Measurements from ENCODE around the gene LTBP1.

DNA sequence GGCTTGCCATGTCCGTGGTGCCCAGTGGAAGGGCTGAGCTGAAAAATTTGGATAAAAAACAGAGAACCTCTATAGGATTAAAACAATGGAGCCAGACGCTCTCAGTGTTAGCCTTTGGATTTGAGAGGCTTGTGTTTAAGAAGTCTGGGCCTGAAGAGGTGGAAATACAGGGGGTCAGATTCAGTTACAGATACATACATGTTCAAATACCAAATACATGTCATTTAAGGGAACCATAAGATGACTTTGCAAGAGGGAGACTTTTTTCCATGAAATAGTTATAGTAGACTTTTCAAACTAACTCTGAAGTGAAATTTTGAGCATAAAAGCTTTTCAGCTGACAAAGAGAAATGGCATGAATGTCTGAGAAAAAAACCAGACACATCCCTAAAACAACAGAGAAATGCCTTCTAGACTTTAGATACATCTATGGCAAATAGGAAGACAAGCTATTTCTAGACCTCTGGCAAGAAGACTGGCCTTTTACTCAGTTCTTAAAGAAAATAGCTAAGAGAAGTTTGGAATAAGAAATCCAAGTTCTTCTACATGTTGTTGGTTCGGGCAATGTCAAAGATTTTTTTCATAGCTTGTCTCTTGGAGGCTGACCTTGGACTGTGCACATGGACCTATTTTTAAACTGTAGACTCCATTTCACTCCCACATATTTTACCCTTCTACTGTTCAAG is 112.9 kb downstream of the LTBP1 start:
- TF ChIP-seq POLR2A (IDR thresholded peaks at IDR 0.05) (no peak), POLR2AphosphoS5 (IDR thresholded peaks at IDR 0.05) (no peak)
- TF ChIP-seq, protein P1, sequence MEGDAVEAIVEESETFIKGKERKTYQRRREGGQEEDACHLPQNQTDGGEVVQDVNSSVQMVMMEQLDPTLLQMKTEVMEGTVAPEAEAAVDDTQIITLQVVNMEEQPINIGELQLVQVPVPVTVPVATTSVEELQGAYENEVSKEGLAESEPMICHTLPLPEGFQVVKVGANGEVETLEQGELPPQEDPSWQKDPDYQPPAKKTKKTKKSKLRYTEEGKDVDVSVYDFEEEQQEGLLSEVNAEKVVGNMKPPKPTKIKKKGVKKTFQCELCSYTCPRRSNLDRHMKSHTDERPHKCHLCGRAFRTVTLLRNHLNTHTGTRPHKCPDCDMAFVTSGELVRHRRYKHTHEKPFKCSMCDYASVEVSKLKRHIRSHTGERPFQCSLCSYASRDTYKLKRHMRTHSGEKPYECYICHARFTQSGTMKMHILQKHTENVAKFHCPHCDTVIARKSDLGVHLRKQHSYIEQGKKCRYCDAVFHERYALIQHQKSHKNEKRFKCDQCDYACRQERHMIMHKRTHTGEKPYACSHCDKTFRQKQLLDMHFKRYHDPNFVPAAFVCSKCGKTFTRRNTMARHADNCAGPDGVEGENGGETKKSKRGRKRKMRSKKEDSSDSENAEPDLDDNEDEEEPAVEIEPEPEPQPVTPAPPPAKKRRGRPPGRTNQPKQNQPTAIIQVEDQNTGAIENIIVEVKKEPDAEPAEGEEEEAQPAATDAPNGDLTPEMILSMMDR (IDR thresholded peaks at IDR 0.05), result no peak
